NCI-H1105 (cell line): ENCODE results near the gene TNFRSF8.
A peak's percentile ranks its signal among the peaks of the same experiment; 100 is the strongest.

ENCODE experiments used
- DNase-seq: peaks from one replicate; lab custom pipeline; 2025; lab: John Stamatoyannopoulos, UW

The TNFRSF8 gene

GRCh38 chr1:12189328-12189682 is 126.2 kb downstream of the TNFRSF8 start:
- DNase-seq = no peak

- peak; percentile 24 for DNase-seq
These were observed 128.3 kb downstream of the TNFRSF8 start for GRCh38 chr1:12191242-12192032.
